Measurements from ENCODE around the gene KLHL1. TPM values are rescaled to one million over a fixed set of nuclear protein-coding genes. Genes with fewer than 3 reads are reported as not detected.

Gene KLHL1
- total and polyA plus RNA-seq, 2 of the 4 experiments (the other 2 are of a cell fraction), result not detected

DNA sequence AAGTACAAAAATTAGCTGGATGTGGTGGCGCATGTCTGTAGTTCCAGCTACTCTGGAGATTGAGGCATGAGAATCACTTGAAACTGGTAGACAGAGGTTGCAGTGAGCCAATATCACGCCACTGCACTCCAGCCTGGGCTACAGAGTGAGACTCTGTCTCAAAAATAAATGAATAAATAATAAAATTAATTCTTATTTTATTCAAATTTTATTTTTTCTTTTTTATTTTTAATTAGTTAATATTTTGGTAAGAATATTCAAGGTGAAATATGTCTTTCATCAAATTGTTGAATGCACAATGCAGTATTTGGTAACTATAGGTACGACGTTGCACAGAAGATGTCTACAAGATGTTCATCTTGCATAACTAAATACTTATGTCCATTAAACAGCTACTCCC is 111.2 kb downstream of the KLHL1 start:
- Histone ChIP-seq H2BK15ac (ENCODE audit: low read depth, low read length) (no peak overlapping the region), H4K5ac (ENCODE audit: low read depth, low read length) (no peak overlapping the region), H3K4me2 (ENCODE audit: low read depth, low read length) (no peak overlapping the region), H3K79me1 (ENCODE audit: low read depth in 1 of 2, low read length in 2 of 2) (no peaks in the 10 kb centered on the region), H2BK120ac (ENCODE audit: low read depth, low read length) (no peak overlapping the region), H4K8ac (ENCODE audit: low read depth in 2 of 2, low read length in 2 of 2) (no peak overlapping the region), H2BK5ac (ENCODE audit: low read depth, low read length, poor library complexity, severe bottlenecking) (no peak overlapping the region), H3K9me3 (ENCODE audit: control insufficient read depth, insufficient read depth, low read length) (no peaks in the 10 kb centered on the region), H3K27me3 (ENCODE audit: control insufficient read depth, insufficient read depth, low read length) (no peaks in the 10 kb centered on the region), H3K27ac (ENCODE audit: insufficient read depth, low read length) (no peak overlapping the region), H3K9me1 (ENCODE audit: insufficient read depth, low read length) (no peaks in the 10 kb centered on the region), H2AK5ac (ENCODE audit: low read depth, low read length) (no peak overlapping the region), H3K23ac (ENCODE audit: low read depth, low read length) (no peak overlapping the region), H3K4me1 (ENCODE audit: control insufficient read depth, insufficient read depth, low read length) (no peaks in the 10 kb centered on the region), H2AFZ (replicated peaks; ENCODE audit: low read length, poor library complexity) (no peak overlapping the region), H3K4me3 (ENCODE audit: insufficient read depth, low read depth, low read length) (no peak overlapping the region), H3K14ac (replicated peaks; ENCODE audit: low read depth, low read length) (no peak overlapping the region), H3K36me3 (ENCODE audit: control insufficient read depth, insufficient read depth, low read length) (no peaks in the 10 kb centered on the region), H4K91ac (ENCODE audit: insufficient read depth, low read depth, low read length) (no peak overlapping the region), H2BK20ac (ENCODE audit: low read depth, low read length) (no peak overlapping the region), H4K20me1 (ENCODE audit: insufficient read depth, low read length) (no peaks in the 10 kb centered on the region), H3K56ac (ENCODE audit: extremely low read depth, insufficient read depth, low read length) (no peak overlapping the region), H2AK9ac (replicated peaks; ENCODE audit: low read depth, low read length, poor library complexity) (no peak overlapping the region), H3K9ac (ENCODE audit: low read depth, low read length) (no peak overlapping the region), H3K18ac (ENCODE audit: low read depth, low read length) (no peak overlapping the region), H3K4ac (ENCODE audit: low read depth, low read length) (no peak overlapping the region)
- DNase-seq, result no peak
- no CpG with 5 or more reads among the region's 4 CpGs for WGBS, 2 experiments (ENCODE audit: extremely low coverage in 2 of 2, insufficient read length in 1 of 2)
- TF ChIP-seq, protein P1, sequence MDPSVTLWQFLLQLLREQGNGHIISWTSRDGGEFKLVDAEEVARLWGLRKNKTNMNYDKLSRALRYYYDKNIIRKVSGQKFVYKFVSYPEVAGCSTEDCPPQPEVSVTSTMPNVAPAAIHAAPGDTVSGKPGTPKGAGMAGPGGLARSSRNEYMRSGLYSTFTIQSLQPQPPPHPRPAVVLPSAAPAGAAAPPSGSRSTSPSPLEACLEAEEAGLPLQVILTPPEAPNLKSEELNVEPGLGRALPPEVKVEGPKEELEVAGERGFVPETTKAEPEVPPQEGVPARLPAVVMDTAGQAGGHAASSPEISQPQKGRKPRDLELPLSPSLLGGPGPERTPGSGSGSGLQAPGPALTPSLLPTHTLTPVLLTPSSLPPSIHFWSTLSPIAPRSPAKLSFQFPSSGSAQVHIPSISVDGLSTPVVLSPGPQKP (IDR thresholded peaks at IDR 0.05; ENCODE audit: borderline replicate concordance, low read depth, low read length), result no peak
- TF ChIP-seq POLR2A (IDR thresholded peaks at IDR 0.05; ENCODE audit: low read depth, low read length), result no peak
- no peak for TF ChIP-seq RCOR1 (IDR thresholded peaks at IDR 0.05; ENCODE audit: insufficient replicate concordance, low read length)
- no peak for TF ChIP-seq SMC3 (IDR thresholded peaks at IDR 0.05; ENCODE audit: low read depth, low read length)
- TF ChIP-seq RAD21 (IDR thresholded peaks at IDR 0.05; ENCODE audit: low read length), result no peak
- TF ChIP-seq MAZ (IDR thresholded peaks at IDR 0.05; ENCODE audit: borderline replicate concordance, low read depth, low read length), result no peak
- TF ChIP-seq, protein P2, sequence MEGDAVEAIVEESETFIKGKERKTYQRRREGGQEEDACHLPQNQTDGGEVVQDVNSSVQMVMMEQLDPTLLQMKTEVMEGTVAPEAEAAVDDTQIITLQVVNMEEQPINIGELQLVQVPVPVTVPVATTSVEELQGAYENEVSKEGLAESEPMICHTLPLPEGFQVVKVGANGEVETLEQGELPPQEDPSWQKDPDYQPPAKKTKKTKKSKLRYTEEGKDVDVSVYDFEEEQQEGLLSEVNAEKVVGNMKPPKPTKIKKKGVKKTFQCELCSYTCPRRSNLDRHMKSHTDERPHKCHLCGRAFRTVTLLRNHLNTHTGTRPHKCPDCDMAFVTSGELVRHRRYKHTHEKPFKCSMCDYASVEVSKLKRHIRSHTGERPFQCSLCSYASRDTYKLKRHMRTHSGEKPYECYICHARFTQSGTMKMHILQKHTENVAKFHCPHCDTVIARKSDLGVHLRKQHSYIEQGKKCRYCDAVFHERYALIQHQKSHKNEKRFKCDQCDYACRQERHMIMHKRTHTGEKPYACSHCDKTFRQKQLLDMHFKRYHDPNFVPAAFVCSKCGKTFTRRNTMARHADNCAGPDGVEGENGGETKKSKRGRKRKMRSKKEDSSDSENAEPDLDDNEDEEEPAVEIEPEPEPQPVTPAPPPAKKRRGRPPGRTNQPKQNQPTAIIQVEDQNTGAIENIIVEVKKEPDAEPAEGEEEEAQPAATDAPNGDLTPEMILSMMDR (conservative IDR thresholded peaks at IDR 0.05; ENCODE audit: low read depth, low read length), result no peak
- TF ChIP-seq CHD1 (IDR thresholded peaks at IDR 0.05; ENCODE audit: low read depth, low read length), result no peak
- TF ChIP-seq NFE2L2 (IDR thresholded peaks at IDR 0.05; ENCODE audit: low read depth, low read length), result no peak
- in situ Hi-C loops (cut with MboI; ENCODE audit: low sequenced_read_pairs), result no loop called here
- no peak for ATAC-seq (ENCODE audit: low read depth)
- intact Hi-C loops (cut with micrococcal nuclease), result no loop called here
- dilution Hi-C loops (cut with HindIII; ENCODE audit: low sequenced_read_pairs, unreplicated experiment), result no loop called here
- no TSS peak for BruUV-seq (replicated peaks)
- ChIA-PET CTCF (interaction anchor here (0.6 kb wide), 1 partner anchor 1470 kb away, joined by 5 read pairs; no protein-coding TSS in a partner anchor), POLR2A (ENCODE audit: unreplicated experiment) (no interaction called here)
